Measurements from ENCODE around the gene IRF2BP2. TPM values are rescaled to one million over a fixed set of nuclear protein-coding genes. Genes with fewer than 3 reads are reported as not detected.

Gene IRF2BP2
- total RNA-seq, 4 donors from 2014 or later, result 71.4 to 107 (median 93.8) TPM

- DNase-seq (ENCODE audit: low spot score in 2 of 2), result no peak
- no peaks in the 10 kb centered on the region for H3K36me3 ChIP-seq
- no peak overlapping the region for H3K4me3 ChIP-seq
- 89 to 94% methylated on average over 7 of the region's 7 CpGs for WGBS, 2 donors
- H3K27ac ChIP-seq, result no peak overlapping the region
- H3K4me1 ChIP-seq, result peaks cover 0 to 13% (median 2%) of the 10 kb centered on the region in 4 donors
- H3K27me3 ChIP-seq, result no peaks in the 10 kb centered on the region
- TF ChIP-seq CTCF (IDR thresholded peaks at IDR 0.05) (no peak), EP300 (IDR thresholded peaks at IDR 0.05) (no peak), POLR2A (IDR thresholded peaks at IDR 0.05) (no peak)
- no peaks in the 10 kb centered on the region for H3K9me3 ChIP-seq
These were observed 24.4 kb upstream of the IRF2BP2 start for GRCh38 chr1:234634387-234634786.

DNA sequence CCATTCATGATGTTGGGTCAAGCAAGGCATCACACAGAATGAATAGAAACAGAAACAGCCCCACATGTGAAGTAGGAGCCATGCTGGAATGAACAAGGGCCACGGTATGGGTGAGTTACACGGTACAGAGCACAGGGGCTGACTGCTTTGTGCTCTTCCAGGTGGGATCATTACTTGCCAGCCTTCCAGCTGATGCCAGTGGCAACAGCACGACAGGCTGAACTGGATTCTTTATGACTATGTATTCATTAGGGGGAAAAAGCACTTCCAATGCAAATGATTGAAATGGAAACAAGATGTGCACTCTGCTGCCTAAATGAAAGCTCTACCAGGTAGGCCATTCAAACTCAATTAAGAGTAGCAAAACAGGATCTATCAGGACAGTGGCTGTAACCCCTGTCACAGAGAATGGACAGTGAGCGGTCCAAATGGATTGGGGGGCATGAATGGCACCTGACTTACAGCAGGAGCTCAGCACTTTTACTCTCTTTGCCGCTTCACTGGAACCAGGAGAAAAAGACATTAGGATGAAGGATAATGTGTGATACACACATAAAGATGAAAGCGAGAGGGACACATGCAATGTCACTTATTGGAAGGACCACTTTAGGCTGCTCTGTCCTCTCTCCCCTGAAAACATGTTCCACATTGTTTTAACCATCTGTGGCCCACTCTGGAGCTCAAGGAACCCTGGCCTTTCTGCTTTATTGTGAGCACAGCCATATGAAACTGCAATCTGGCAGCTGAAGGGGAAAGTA is 23.4 kb upstream of the IRF2BP2 start:
- 90 to 93% methylated on average over 6 of the region's 6 CpGs for WGBS, 2 donors

DNA sequence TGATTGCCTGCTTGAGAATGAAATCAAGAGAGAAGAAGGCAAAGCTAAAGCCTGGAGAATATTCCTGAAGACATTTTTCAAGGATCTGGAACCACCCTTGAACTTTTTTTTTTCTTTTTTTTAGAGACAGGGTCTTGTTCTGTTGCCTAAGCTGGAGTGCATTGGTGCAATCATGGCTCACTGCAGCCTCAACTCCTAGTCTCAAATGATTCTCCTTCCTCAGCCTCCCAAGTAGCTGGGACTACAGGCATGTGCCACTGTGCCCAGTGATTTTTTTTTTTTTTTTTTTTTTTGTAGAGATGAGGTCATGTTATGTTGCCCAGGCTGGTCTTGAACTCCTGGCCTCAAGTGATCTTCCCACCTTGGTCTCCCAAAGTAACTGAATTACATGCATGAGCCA is 22.2 kb upstream of the IRF2BP2 start:
- H3K27ac ChIP-seq, result peak overlapping the region in 3 of 4 donors; percentile 37 to 74 (median 69)

More for the DNA sequence above, 23.4 kb upstream of the IRF2BP2 start:
- H3K27ac ChIP-seq, result no peak overlapping the region
- H3K4me1 ChIP-seq, result peaks cover 0 to 13% (median 2%) of the 10 kb centered on the region in 4 donors
- no peaks in the 10 kb centered on the region for H3K27me3 ChIP-seq
- H3K9me3 ChIP-seq, result no peaks in the 10 kb centered on the region
- no peak overlapping the region for H3K4me3 ChIP-seq
- no peak for TF ChIP-seq EP300 (IDR thresholded peaks at IDR 0.05)
- no peak for TF ChIP-seq POLR2A (IDR thresholded peaks at IDR 0.05)
- no peak for TF ChIP-seq CTCF (IDR thresholded peaks at IDR 0.05)
- H3K36me3 ChIP-seq, result no peaks in the 10 kb centered on the region
- DNase-seq (ENCODE audit: low spot score in 2 of 2), result no peak

GRCh38 chr1:234631721-234632125 is 21.7 kb upstream of the IRF2BP2 start:
- DNase-seq (ENCODE audit: low spot score in 2 of 2), result no peak
- H3K27me3 ChIP-seq, result no peaks in the 10 kb centered on the region
- peak overlapping the region in 3 of 4 donors; percentile 37 to 74 (median 69) for H3K27ac ChIP-seq
- no peaks in the 10 kb centered on the region for H3K9me3 ChIP-seq
- H3K4me3 ChIP-seq, result no peak overlapping the region
- no peaks in the 10 kb centered on the region for H3K36me3 ChIP-seq
- H3K4me1 ChIP-seq, result peaks cover 0 to 13% (median 2%) of the 10 kb centered on the region in 4 donors
- 8 to 33% methylated on average over 1 of the region's 1 CpG for WGBS, 2 donors
- no peak for TF ChIP-seq EP300 (IDR thresholded peaks at IDR 0.05)
- no peak for TF ChIP-seq CTCF (IDR thresholded peaks at IDR 0.05)
- no peak for TF ChIP-seq POLR2A (IDR thresholded peaks at IDR 0.05)

More for the DNA sequence above, 22.2 kb upstream of the IRF2BP2 start:
- H3K4me3 ChIP-seq, result no peak overlapping the region
- no peaks in the 10 kb centered on the region for H3K27me3 ChIP-seq
- peaks cover 0 to 13% (median 2%) of the 10 kb centered on the region in 4 donors for H3K4me1 ChIP-seq
- no peaks in the 10 kb centered on the region for H3K9me3 ChIP-seq
- DNase-seq (ENCODE audit: low spot score in 2 of 2), result no peak
- H3K36me3 ChIP-seq, result no peaks in the 10 kb centered on the region
- TF ChIP-seq CTCF (IDR thresholded peaks at IDR 0.05), result no peak
- no peak for TF ChIP-seq EP300 (IDR thresholded peaks at IDR 0.05)
- TF ChIP-seq POLR2A (IDR thresholded peaks at IDR 0.05), result no peak

DNA sequence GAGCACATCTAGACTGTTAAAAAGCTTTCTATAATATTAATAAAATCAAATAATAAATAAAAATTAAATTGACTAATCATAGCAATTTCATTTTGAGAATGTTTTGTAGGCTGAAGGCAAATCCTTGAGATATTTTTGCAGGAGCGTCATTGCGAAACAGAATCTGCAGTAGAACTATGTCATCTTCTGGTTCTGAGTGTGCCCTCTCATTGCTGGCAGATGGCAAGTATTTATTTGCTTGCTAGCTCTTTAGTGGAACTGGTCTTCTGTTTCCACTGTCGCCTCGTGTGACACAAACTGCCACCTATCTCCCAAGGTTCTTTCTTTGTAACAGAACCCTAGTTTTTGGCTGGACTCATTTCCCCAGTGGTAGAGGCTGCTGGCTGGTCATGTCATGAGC is 19.0 kb upstream of the IRF2BP2 start:
- 93 to 97% methylated on average over 4 of the region's 4 CpGs for WGBS, 2 donors
- no peaks in the 10 kb centered on the region for H3K27me3 ChIP-seq
- DNase-seq (ENCODE audit: low spot score in 2 of 2), result no peak
- no peaks in the 10 kb centered on the region for H3K9me3 ChIP-seq
- TF ChIP-seq CTCF (IDR thresholded peaks at IDR 0.05), result no peak
- TF ChIP-seq POLR2A (IDR thresholded peaks at IDR 0.05), result no peak
- no peak for TF ChIP-seq EP300 (IDR thresholded peaks at IDR 0.05)
- H3K4me1 ChIP-seq, result peaks cover 0 to 22% (median 4%) of the 10 kb centered on the region in 4 donors
- H3K4me3 ChIP-seq, result no peak overlapping the region
- H3K27ac ChIP-seq, result no peak overlapping the region
- H3K36me3 ChIP-seq, result no peaks in the 10 kb centered on the region

Data from tibial nerve (tissue), 4 donors.